ENCODE measurements around the gene TNFRSF1B.

GRCh38 chr1:12163210-12163609 is 3.6 kb upstream of the TNFRSF1B start:
- TF ChIP-seq, protein P1, sequence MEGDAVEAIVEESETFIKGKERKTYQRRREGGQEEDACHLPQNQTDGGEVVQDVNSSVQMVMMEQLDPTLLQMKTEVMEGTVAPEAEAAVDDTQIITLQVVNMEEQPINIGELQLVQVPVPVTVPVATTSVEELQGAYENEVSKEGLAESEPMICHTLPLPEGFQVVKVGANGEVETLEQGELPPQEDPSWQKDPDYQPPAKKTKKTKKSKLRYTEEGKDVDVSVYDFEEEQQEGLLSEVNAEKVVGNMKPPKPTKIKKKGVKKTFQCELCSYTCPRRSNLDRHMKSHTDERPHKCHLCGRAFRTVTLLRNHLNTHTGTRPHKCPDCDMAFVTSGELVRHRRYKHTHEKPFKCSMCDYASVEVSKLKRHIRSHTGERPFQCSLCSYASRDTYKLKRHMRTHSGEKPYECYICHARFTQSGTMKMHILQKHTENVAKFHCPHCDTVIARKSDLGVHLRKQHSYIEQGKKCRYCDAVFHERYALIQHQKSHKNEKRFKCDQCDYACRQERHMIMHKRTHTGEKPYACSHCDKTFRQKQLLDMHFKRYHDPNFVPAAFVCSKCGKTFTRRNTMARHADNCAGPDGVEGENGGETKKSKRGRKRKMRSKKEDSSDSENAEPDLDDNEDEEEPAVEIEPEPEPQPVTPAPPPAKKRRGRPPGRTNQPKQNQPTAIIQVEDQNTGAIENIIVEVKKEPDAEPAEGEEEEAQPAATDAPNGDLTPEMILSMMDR (IDR thresholded peaks at IDR 0.05), result no peak
- no peak for TF ChIP-seq POLR2A (IDR thresholded peaks at IDR 0.05)
